Neural cell (in vitro differentiated cells): ENCODE results near the gene ARL14EPL. TPM values are rescaled to one million over a fixed set of nuclear protein-coding genes. Genes with fewer than 3 reads are reported as not detected.

Source experiments
- H2AFZ ChIP-seq: fragments of 200-600, 300-800 bp; sonication (generic), shearing (Covaris generic); 2 replicates; pipeline ENCODE4 v1.6.0; 2014; ENCODE audit warnings: low read depth, mild to moderate bottlenecking, antibody characterized with exemption, low read length, moderate library complexity
- H3F3A ChIP-seq: fragments of 200-600 bp; shearing (Covaris generic); 2 replicates; pipeline ENCODE4 v1.6.1; 2016; ENCODE audit warnings: mild to moderate bottlenecking, moderate library complexity, mixed read lengths, antibody characterized with exemption, low read length; ENCODE audit not compliant: insufficient read depth, poor library complexity, severe bottlenecking
- H3K27ac ChIP-seq: fragments of 200-600, 300-800 bp; sonication (generic), shearing (Covaris generic); 2 replicates; pipeline ENCODE4 v1.5.1; 2014; ENCODE audit warnings: mild to moderate bottlenecking, low read length, moderate library complexity
- H3K27me3 ChIP-seq: fragments of 300-800, 200-600 bp; sonication (generic), shearing (Covaris generic); 2 replicates; pipeline ENCODE4 v1.6.0; 2014; ENCODE audit warnings: mild to moderate bottlenecking, low read depth, low read length, moderate library complexity; ENCODE audit not compliant: insufficient read depth
- H3K36me3 ChIP-seq: fragments of 300-800, 200-600 bp; sonication (generic), shearing (Covaris generic); 2 replicates; pipeline ENCODE4 v1.5.1; 2014; ENCODE audit warnings: mild to moderate bottlenecking, antibody characterized with exemption, low read length, moderate library complexity; ENCODE audit not compliant: insufficient read depth
- H3K4me2 ChIP-seq: fragments of 300-800, 200-600 bp; sonication (generic), shearing (Covaris generic); 2 replicates; pipeline ENCODE4 v1.6.0; 2014; ENCODE audit warnings: mild to moderate bottlenecking, low read length
- H3K4me3 ChIP-seq: fragments of 300-800, 200-600 bp; sonication (generic), shearing (Covaris generic); 2 replicates; pipeline ENCODE4 v1.5.1; 2014; ENCODE audit warnings: mild to moderate bottlenecking, low read length, moderate library complexity
- H3K79me2 ChIP-seq: fragments of 200-600 bp; shearing (Covaris generic); replicated peaks from 2 replicates; pipeline ENCODE4 v1.6.0; 2014; ENCODE audit warnings: mild to moderate bottlenecking, low read length, moderate library complexity; ENCODE audit not compliant: insufficient read depth
- H3K9ac ChIP-seq: fragments of 300-800, 200-600 bp; sonication (generic), shearing (Covaris generic); 2 replicates; pipeline ENCODE4 v1.6.1; 2016; ENCODE audit warnings: mild to moderate bottlenecking, low read length, mixed read lengths
- H3K9me2 ChIP-seq: fragments of 200-600 bp; shearing (Covaris generic); 2 replicates; pipeline ENCODE4 v1.6.1; 2016; ENCODE audit warnings: mild to moderate bottlenecking, low read length, mixed read lengths; ENCODE audit not compliant: insufficient read depth
- H3K9me3 ChIP-seq: fragments of 200-600, 300-800 bp; sonication (generic), shearing (Covaris generic); 2 replicates; pipeline ENCODE4 v1.6.1; 2016; ENCODE audit warnings: mild to moderate bottlenecking, mixed run types, low read length, moderate library complexity, mixed read lengths
- H4K20me1 ChIP-seq: fragments of 200-600 bp; shearing (Covaris generic); 2 replicates; pipeline ENCODE4 v1.6.1; 2016; ENCODE audit warnings: mild to moderate bottlenecking, mixed run types; ENCODE audit not compliant: insufficient read depth
- CTCF ChIP-seq: fragments of 450-650 bp; IDR thresholded peaks from 2 replicates; pipeline ENCODE4 v1.5.1; 2014; ENCODE audit warnings: antibody characterized with exemption, mild to moderate bottlenecking, moderate library complexity; ENCODE audit not compliant: poor library complexity, severe bottlenecking
- EP300 ChIP-seq: fragments of 450-650 bp; conservative IDR thresholded peaks from 2 replicates; pipeline ENCODE4 v1.6.1; 2014; ENCODE audit warnings: antibody characterized with exemption, mild to moderate bottlenecking, moderate library complexity; ENCODE audit not compliant: poor library complexity, severe bottlenecking
- EZH2 ChIP-seq: fragments of 200-600, 300-800 bp; shearing (Covaris generic), sonication (generic); IDR thresholded peaks from 2 replicates; pipeline ENCODE4 v1.6.1; 2014; ENCODE audit warnings: antibody characterized with exemption, low read length, borderline replicate concordance, mild to moderate bottlenecking; ENCODE audit not compliant: insufficient read depth, poor library complexity, severe bottlenecking
- MXI1 ChIP-seq: fragments of 450-650 bp; conservative IDR thresholded peaks from 2 replicates; pipeline ENCODE4 v1.6.1; 2014; ENCODE audit warnings: antibody characterized with exemption, mild to moderate bottlenecking; ENCODE audit not compliant: poor library complexity, severe bottlenecking
- POLR2AphosphoS5 ChIP-seq: IDR thresholded peaks from 2 replicates; pipeline ENCODE4 v1.6.1; 2012
- RAD21 ChIP-seq: fragments of 450-650 bp; conservative IDR thresholded peaks from 2 replicates; pipeline ENCODE4 v1.6.1; 2014; ENCODE audit warnings: antibody characterized with exemption, mild to moderate bottlenecking, moderate library complexity
- REST ChIP-seq: IDR thresholded peaks from 2 replicates; pipeline ENCODE4 v1.6.1; 2012; ENCODE audit warnings: borderline replicate concordance
- SMC3 ChIP-seq: fragments of 450-650 bp; conservative IDR thresholded peaks from 2 replicates; pipeline ENCODE4 v1.6.1; 2014; ENCODE audit warnings: antibody characterized with exemption, mild to moderate bottlenecking, moderate library complexity; ENCODE audit not compliant: poor library complexity
- TAF1 ChIP-seq: IDR thresholded peaks from 2 replicates; pipeline ENCODE4 v1.6.1; 2012; ENCODE audit warnings: low read depth
- polyA plus RNA-seq: library from polyadenylated mRNA; depleted of rRNA; stranded (reverse); fragments of >200 nt; gene quantifications from 2 replicates; pipeline ENCODE4 v1.2.3, GENCODE V29; 2014

Gene ARL14EPL
- polyA plus RNA-seq, 1 donor from 2014 or later, result 0.24 TPM

- no peaks in the 10 kb centered on the region for H4K20me1 ChIP-seq
- no peak overlapping the region for H3K9ac ChIP-seq
- no peaks in the 10 kb centered on the region for H3F3A ChIP-seq
- TF ChIP-seq EZH2 (no peak), CTCF (no peak), EP300 (no peak), TAF1 (no peak), MXI1 (no peak), POLR2AphosphoS5 (no peak), SMC3 (no peak), RAD21 (no peak)
- H3K27ac ChIP-seq, result no peak overlapping the region
- no peak overlapping the region for H2AFZ ChIP-seq
- H3K9me3 ChIP-seq, result no peaks in the 10 kb centered on the region
- H3K36me3 ChIP-seq, result no peaks in the 10 kb centered on the region
- no peak overlapping the region for H3K4me2 ChIP-seq
- no peak overlapping the region for H3K4me3 ChIP-seq
- H3K9me2 ChIP-seq, result no peaks in the 10 kb centered on the region
- H3K27me3 ChIP-seq, result no peaks in the 10 kb centered on the region
- no peaks in the 10 kb centered on the region for H3K79me2 ChIP-seq
Measured at GRCh38 chr5:116009806-116010205, 22.5 kb upstream of the ARL14EPL start.

DNA sequence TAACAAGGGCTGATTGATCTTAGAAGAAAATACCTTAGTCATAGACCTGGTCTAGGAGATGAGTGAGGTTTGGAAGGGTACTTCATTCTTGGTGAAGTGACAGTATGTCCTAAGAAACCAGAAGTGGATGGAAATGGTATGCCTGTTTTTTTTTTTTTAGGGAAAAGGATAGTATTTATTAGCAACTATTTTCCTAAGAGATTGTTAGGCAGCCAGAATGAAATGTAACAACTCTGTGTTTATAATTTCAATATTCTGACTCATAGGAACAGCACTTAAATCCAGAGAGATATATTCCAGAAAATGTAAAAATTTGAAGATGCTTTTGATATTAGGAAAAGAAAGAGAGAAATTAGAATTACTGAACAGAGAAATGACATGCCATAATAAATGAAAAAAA is 21.2 kb upstream of the ARL14EPL start:
- no peaks in the 10 kb centered on the region for H3K79me2 ChIP-seq
- H3K9ac ChIP-seq, result no peak overlapping the region
- no peaks in the 10 kb centered on the region for H3K9me3 ChIP-seq
- H3K9me2 ChIP-seq, result no peaks in the 10 kb centered on the region
- H3K36me3 ChIP-seq, result no peaks in the 10 kb centered on the region
- no peaks in the 10 kb centered on the region for H3K27me3 ChIP-seq
- H3K27ac ChIP-seq, result no peak overlapping the region
- H3F3A ChIP-seq, result no peaks in the 10 kb centered on the region
- H3K4me2 ChIP-seq, result no peak overlapping the region
- no peak for TF ChIP-seq RAD21
- TF ChIP-seq EZH2, result no peak
- TF ChIP-seq CTCF, result no peak
- TF ChIP-seq POLR2AphosphoS5, result no peak
- TF ChIP-seq MXI1, result no peak
- TF ChIP-seq TAF1, result no peak
- TF ChIP-seq EP300, result no peak
- TF ChIP-seq REST, result no peak
- TF ChIP-seq SMC3, result no peak
- no peak overlapping the region for H3K4me3 ChIP-seq
- no peaks in the 10 kb centered on the region for H4K20me1 ChIP-seq
- no peak overlapping the region for H2AFZ ChIP-seq
